ENCODE measurements around the gene CDKN2AIP. TPM values are rescaled to one million over a fixed set of nuclear protein-coding genes. Genes with fewer than 3 reads are reported as not detected.

Gene CDKN2AIP, protein sequence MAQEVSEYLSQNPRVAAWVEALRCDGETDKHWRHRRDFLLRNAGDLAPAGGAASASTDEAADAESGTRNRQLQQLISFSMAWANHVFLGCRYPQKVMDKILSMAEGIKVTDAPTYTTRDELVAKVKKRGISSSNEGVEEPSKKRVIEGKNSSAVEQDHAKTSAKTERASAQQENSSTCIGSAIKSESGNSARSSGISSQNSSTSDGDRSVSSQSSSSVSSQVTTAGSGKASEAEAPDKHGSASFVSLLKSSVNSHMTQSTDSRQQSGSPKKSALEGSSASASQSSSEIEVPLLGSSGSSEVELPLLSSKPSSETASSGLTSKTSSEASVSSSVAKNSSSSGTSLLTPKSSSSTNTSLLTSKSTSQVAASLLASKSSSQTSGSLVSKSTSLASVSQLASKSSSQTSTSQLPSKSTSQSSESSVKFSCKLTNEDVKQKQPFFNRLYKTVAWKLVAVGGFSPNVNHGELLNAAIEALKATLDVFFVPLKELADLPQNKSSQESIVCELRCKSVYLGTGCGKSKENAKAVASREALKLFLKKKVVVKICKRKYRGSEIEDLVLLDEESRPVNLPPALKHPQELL
- total RNA-seq: 34.6 TPM

DNA sequence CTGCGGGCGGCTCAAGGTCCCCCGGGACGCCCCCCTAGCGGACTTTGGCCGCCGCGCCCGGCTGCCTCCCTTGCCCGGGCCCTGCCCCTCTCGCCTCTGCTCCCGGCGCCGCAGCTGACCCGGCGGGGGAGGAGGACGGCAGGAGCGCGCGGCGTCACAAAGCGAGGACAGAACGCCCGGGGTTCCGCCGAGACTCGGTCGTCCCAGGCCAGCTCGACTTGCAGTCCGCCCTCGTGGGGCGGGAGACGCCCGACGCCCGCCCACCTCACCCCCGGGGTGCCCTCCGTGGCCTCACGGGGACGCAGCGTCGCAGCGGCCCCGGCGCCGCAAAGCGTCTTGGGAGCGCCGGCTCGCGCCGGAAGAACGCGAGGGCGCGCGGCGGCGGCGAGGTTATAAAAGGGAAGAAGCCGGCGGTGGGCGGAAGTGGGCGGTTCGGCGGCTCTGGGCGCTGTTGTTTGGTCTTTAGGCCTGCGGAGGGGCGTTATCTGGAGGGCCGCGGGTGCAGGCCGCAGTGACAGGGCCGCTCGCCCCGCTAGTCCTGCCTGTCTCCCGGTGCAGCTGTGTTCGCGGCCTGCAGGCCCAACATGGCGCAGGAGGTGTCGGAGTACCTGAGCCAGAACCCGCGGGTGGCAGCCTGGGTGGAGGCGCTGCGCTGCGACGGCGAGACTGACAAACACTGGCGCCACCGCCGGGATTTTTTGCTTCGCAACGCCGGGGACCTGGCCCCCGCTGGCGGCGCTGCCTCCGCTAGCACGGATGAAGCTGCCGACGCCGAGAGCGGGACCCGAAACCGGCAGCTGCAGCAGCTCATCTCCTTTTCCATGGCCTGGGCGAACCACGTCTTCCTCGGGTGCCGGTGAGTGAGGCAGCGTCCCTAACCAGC is at the start of gene CDKN2AIP:
Gene CDKN2AIP (plus strand): TSS at position 423 of the 883 bp plus-strand sequence. CDS start 162 bp downstream, at position 585.

Other genes starting within 250 kb of the CDKN2AIP start
- not detected for gene CLDN22, start 124.4 kb upstream of the CDKN2AIP start, total RNA-seq
- not detected for gene CLDN24, start 122.2 kb upstream of the CDKN2AIP start, total RNA-seq
- gene ING2, start 60.4 kb downstream of the CDKN2AIP start, total RNA-seq: 42.0 TPM
- gene RWDD4, start 214.5 kb downstream of the CDKN2AIP start, total RNA-seq: 27.8 TPM
- 66.6 TPM for gene TRAPPC11, start 214.7 kb downstream of the CDKN2AIP start, total RNA-seq